IPS DF 6.9 (cell line): Measurements from ENCODE around the gene BACH1.
A peak's percentile ranks its signal among the peaks of the same experiment; 100 is the strongest.
"Not testable (repeated sequence)": the region's sequence is repeated elsewhere in the genome, so short reads cannot be mapped to it uniquely, and the experiment has no call there.

Source experiments
- DNase-seq: peaks from one replicate; pipeline ENCODE4 v3.0.0-alpha.2; 2013; ENCODE audit warnings: low read depth, low spot score
- H3K27ac ChIP-seq: one replicate; pipeline ENCODE4 v1.5.1; 2013; ENCODE audit warnings: low read length, control low read depth
- H3K27me3 ChIP-seq: 2 replicates; pipeline ENCODE4 v1.6.1; 2013; ENCODE audit warnings: mild to moderate bottlenecking, low read length; ENCODE audit not compliant: control insufficient read depth, insufficient read depth
- H3K36me3 ChIP-seq: 2 replicates; pipeline ENCODE4 v1.6.1; 2013; ENCODE audit warnings: low read length; ENCODE audit not compliant: control insufficient read depth, insufficient read depth
- H3K4me1 ChIP-seq: 2 replicates; pipeline ENCODE4 v1.6.1; 2013; ENCODE audit warnings: low read length; ENCODE audit not compliant: control insufficient read depth, insufficient read depth
- H3K4me3 ChIP-seq: 2 replicates; pipeline ENCODE4 v1.5.1; 2013; ENCODE audit warnings: mild to moderate bottlenecking, low read length
- H3K9me3 ChIP-seq: 2 replicates; pipeline ENCODE4 v1.6.1; 2013; ENCODE audit warnings: low read length, inconsistent platforms; ENCODE audit not compliant: control insufficient read depth, insufficient read depth
- WGBS: extraction: QIAGEN DNeasy Blood & Tissue Kit; methylation state at CpG from one replicate; pipeline ENCODE4 v1.1.7; 2013; ENCODE audit warnings: mixed read lengths, missing lambda C conversion rate; ENCODE audit not compliant: insufficient read length, insufficient coverage; 5-methylcytosine and 5-hydroxymethylcytosine counted together

Gene BACH1

DNA sequence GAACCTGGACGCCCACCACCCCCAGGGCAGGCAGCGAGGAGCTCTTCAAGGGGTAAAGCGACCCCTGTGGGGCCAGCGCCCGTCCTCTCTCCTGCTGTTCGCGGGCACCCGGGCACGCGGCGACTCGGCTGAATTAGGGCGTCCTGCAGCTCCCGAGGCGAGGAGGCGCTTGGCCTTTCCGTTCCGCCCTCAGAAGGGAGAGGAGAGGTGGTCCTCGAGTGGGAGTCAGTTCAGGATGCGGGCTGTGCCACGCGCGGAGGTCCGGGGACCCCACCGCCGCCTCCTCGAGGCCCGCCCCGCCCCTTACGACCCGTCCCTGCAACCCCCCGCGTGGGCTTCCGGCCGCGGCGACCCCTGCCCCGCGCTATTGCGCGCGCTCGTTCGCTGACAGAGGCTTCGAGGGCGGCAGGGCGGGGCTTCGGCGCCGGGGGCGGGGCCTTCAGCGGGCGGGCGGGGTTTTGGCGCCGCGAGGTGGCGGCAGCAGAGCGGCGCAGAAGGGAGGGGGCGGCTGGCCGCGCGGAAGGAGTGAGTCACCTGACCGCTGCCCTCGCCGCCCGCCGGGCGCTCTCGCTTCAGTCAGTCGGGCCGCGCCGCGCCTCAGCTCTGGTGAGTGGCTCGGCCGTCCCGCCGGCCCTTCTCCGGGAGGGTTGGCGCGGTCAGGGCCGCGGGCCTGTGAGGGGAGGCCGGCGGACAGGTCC is at the start of gene BACH1:
TSS of gene BACH1 (plus strand) at position 575 of the 698 bp plus-strand sequence. CDS start 22,359 bp downstream, outside the sequence.
- Histone ChIP-seq H3K4me3 (peak within 1 kb of the TSS; percentile 54), H3K36me3 (no peaks in the 10 kb centered on the region), H3K4me1 (0 out of 2 replicates have a peak, but pooled peaks cover 2% of the 10 kb centered on the region), H3K27ac (no peak within 1 kb of the TSS), H3K27me3 (no peaks in the 10 kb centered on the region), H3K9me3 (no peaks in the 10 kb centered on the region)
- peak; percentile 43 for DNase-seq
- WGBS = no CpG with 5 or more reads among the region's 87 CpGs

DNA sequence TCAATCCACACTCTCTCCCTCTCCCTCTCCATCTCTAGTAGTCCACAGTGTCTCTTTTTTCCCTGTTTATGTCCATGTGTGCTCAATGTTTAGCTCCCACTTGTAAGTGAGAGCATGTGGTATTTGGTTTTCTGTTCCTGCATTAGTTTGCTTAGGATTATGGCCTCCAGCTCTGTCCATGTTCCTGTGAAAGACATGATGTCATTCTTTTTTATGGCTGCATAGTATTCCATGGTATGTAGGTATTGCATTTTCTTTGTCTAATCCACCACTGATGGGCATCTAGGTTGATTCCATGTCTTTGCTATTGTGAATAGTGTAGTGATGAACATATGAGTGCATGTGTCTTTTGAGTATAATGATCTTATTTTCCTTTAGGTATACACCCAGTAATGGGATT is 49.4 kb upstream of the BACH1 start:
- not testable (repeated sequence) for H3K27ac ChIP-seq, H3K4me1 ChIP-seq, H3K27me3 ChIP-seq, H3K36me3 ChIP-seq, H3K9me3 ChIP-seq, H3K4me3 ChIP-seq, DNase-seq

DNA sequence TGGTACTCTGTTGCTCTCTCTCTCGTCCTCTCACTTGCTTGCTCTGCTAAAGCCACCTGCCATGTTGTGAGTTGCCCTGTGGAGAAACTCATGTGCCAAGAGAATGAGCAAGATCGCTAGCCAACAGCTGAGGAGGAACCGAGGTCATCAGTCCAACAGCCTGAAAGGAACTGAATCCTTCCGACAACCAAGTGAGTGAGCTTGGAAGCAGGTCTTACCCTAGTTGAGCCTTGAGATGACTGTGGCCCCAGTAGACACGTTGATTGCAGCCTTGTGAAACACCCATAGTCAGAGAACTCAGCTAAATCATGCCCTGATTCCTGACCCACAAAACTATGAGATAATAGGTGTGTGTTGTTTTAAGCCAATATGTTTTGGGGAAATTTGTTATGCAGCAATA is 48.1 kb upstream of the BACH1 start:
- WGBS = no CpG with 5 or more reads among the region's 5 CpGs
- H3K27ac ChIP-seq = no peak overlapping the region
- no peaks in the 10 kb centered on the region for H3K27me3 ChIP-seq
- H3K4me3 ChIP-seq = no peak overlapping the region
- DNase-seq = no peak
- H3K9me3 ChIP-seq = no peaks in the 10 kb centered on the region
- no peaks in the 10 kb centered on the region for H3K36me3 ChIP-seq
- H3K4me1 ChIP-seq = no peaks in the 10 kb centered on the region

DNA sequence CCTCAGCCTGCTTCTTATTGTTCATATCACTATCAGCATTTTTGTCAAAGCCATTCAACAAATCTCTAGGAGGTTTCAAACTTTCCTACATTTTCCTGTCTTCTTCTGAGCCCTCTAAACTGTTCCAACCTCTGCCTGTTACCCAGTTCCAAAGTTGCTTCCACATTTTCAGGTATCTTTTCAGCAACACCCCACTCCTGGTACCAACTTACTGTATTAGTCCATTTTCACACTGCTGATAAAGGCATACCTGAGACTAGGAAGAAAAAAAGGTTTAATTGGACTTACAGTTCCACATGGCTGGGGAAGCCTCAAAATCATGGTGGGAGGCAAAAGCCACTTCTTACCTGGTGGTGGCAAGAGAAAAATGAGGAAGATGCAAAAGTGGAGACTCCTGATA is 44.9 kb upstream of the BACH1 start:
- H3K9me3 ChIP-seq, H3K4me1 ChIP-seq, H3K4me3 ChIP-seq, H3K27ac ChIP-seq, H3K27me3 ChIP-seq, DNase-seq, H3K36me3 ChIP-seq: not testable (repeated sequence)

DNA sequence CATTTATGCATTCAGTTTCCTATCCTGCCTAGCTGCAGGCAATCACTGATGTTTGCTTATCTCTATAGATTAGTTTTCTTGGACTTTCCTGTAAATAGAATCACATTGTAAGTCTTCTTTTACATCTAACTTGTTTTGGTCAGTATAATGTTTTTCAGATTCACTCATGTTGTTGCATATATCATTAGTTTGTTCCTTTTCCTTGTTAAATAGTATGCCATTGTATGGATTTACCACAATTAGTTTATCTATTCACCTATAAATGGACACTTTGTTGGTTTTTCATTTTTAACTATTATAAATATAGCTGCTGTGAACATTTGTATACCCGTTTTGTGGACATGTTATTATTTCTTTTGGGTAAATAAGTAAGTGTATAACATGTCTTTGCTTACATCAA is 44.2 kb upstream of the BACH1 start:
- no peaks in the 10 kb centered on the region for H3K36me3 ChIP-seq
- no peaks in the 10 kb centered on the region for H3K4me1 ChIP-seq
- H3K4me3 ChIP-seq = no peak overlapping the region
- DNase-seq = no peak
- no peak overlapping the region for H3K27ac ChIP-seq
- H3K9me3 ChIP-seq = no peaks in the 10 kb centered on the region
- H3K27me3 ChIP-seq = no peaks in the 10 kb centered on the region
- WGBS = no CpG with 5 or more reads among the region's 1 CpG

DNA sequence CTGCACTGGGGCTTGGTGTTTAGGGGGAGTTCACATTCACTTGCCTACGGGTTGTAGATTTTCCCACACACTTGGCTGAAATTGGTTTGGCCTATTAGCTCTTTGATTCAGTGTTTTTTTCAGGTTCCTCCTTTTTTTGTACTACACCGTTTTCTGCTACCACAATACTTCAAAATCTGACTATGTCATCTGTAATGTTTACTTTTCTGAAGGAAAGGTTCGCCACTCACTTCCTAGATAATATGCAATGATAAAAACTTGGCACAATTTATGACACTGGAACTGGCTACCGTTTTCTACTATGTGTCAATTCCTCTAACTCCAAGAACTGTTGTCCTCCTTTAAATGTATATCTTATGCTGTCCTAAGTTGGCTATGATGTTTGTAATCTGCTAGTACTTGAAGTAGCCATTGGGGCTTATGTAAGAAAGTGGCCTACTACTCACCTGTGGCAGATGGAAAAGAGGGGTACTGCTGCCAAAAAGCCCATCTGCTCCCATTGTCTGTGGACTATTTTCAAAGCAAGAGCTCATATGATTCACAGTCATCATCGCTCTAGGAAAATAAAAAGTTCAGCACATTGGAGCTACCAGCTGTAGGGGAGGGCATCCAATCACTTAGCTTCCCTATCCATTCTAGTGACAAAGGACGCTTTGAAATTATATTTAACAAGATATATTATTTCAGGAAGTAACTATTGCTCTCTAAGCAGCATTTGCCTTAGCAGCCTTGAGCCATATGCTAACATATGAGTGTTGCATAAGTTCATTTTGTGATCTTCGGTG is 42.4 kb upstream of the BACH1 start:
- Histone ChIP-seq H3K27ac (no peak overlapping the region), H3K4me1 (no peaks in the 10 kb centered on the region)
- no CpG with 5 or more reads among the region's 7 CpGs for WGBS

DNA sequence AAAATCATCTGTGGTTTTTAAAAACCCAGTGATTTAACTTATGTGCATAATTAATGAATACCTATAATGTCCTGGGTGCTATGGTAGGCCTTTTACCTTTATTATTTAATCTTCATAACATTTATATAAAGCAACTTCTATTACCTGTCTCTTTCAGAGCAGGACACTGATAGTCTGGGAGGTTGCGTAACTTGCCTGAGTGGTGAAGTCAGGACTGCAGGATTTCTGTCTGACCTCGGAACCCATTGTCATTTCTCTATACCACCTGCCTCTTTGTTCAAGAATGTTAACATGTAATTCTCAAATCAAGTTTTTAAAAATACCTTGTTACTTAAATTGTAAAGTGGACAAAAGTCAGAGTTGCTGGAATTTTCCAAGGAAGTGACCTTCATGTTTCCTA is 41.0 kb upstream of the BACH1 start:
- H3K9me3 ChIP-seq = no peaks in the 10 kb centered on the region
- no peaks in the 10 kb centered on the region for H3K36me3 ChIP-seq
- H3K4me3 ChIP-seq = no peak overlapping the region
- H3K4me1 ChIP-seq = no peaks in the 10 kb centered on the region
- no peaks in the 10 kb centered on the region for H3K27me3 ChIP-seq
- H3K27ac ChIP-seq = no peak overlapping the region
- no CpG with 5 or more reads among the region's 2 CpGs for WGBS
- DNase-seq = no peak

More for the DNA sequence above, 42.4 kb upstream of the BACH1 start:
- Histone ChIP-seq H3K9me3 (no peaks in the 10 kb centered on the region), H3K27me3 (no peaks in the 10 kb centered on the region), H3K36me3 (no peaks in the 10 kb centered on the region), H3K4me3 (no peak overlapping the region)
- DNase-seq = no peak

DNA sequence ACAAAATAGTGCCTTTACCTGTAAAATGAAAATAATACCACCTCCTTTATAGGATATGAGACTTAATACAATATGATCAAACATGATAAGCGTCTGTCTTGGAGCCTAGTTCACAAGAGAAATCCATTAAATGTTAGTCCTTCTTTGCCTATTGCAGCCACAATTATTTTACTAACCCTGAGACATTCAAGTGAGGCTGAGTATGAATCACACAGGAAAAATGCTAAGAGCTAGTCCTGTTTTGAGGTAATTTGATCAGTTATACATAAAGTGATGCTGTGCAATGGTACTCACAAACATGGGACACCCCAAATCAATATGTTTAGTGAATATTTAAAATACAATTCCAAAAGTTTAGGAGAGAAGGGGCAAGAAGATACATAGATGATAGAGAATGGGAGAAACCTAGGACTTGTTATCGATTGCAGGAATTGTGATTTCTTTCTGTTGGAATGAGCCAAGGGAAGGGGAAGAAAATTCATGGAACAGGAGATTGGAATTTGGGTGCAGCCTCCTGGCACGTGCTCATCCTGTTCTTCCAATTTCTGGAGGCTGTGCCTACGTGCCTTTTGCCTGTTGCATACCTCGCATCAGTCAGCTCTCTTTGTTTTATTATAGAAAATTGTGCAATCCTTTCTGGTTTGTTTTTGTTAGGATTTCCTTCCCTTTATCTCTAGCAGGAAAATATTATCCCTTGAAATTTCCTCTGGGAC is 39.9 kb upstream of the BACH1 start:
- no peaks in the 10 kb centered on the region for H3K4me1 ChIP-seq
- no CpG with 5 or more reads among the region's 5 CpGs for WGBS
- H3K27ac ChIP-seq = no peak overlapping the region
- H3K36me3 ChIP-seq = no peaks in the 10 kb centered on the region
- H3K27me3 ChIP-seq = no peaks in the 10 kb centered on the region
- no peak for DNase-seq
- H3K4me3 ChIP-seq = no peak overlapping the region
- no peaks in the 10 kb centered on the region for H3K9me3 ChIP-seq

DNA sequence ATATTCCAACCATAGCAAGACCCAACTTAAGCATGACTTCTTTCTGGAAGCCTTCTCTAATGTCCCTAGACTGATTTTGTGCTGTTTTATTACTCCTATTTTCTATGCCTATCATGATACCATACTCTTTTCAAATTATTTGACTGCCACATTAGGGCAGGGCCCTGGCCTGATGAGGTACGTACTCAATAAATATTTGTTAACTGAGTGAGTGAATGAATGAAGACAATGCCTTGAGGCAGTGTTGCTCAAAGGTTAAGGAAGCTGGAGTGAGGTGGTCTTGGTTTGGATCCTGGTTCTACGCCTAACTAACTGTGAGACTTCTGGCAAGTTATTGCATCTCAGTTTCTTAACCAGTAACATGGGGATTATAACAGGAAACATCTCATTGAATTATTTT is 38.3 kb upstream of the BACH1 start:
- Histone ChIP-seq H3K27me3 (no peaks in the 10 kb centered on the region), H3K9me3 (no peaks in the 10 kb centered on the region), H3K36me3 (no peaks in the 10 kb centered on the region), H3K4me3 (no peak overlapping the region), H3K4me1 (no peaks in the 10 kb centered on the region), H3K27ac (no peak overlapping the region)
- DNase-seq = no peak
- whole genome bisulfite sequencing = no CpG with 5 or more reads among the region's 2 CpGs

DNA sequence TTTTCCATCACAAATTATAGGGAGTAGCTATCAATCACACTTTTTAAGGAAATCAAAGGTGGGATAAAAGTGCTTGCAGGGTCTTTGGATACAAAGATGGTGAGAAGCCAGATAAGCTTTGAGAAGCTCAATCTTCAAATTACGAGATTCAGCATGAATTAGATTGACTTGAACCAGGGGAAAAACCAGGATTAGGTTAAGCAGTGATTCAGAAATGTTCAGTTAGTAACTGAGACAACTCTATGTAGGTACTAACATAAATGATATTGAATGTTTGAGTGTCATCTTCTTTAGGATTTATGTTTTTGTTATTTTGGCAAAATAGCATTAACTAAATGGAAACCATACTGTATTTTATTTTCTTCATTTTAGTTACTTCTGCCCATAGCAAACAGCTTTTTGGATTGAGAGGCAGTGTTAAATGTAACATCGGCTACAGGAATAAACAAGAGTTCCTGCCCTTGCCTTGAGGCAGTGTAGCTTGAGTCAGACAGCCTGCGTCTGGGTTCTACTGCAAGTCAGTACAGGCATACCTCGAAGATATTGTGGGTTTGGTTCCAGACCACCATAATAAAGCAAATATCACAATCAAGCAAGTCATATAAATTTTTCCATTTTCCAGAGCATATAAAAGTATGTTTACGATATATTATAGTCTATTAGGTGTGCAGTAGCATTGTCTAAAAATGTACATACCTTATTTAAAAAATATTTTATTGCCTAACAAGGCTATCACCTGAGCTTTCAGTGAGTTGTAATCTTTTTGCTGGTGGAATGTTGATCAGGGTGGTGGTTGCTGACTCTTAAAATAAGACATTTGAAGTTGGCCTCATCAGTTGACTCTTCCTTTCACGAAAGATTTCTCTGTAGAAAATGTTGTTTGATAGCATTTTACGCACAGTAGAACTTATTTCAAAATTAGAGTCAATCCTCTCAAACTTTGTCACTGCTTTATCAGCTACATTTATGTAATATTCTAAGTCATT is 36.9 kb upstream of the BACH1 start:
- H3K36me3 ChIP-seq = no peaks in the 10 kb centered on the region
- H3K27ac ChIP-seq = no peak overlapping the region
- H3K4me3 ChIP-seq = no peak overlapping the region
- H3K9me3 ChIP-seq = no peaks in the 10 kb centered on the region
- H3K4me1 ChIP-seq = no peaks in the 10 kb centered on the region
- H3K27me3 ChIP-seq = no peaks in the 10 kb centered on the region
- WGBS = no CpG with 5 or more reads among the region's 7 CpGs
- DNase-seq = no peak
